ENCODE measurements around the gene IFITM10. TPM values are rescaled to one million over a fixed set of nuclear protein-coding genes. Genes with fewer than 3 reads are reported as not detected.

Gene IFITM10
- 0.26 and 0.50 TPM in 2 replicates for total RNA-seq
- 0.05 and 0.15 TPM in 2 replicates for polyA plus RNA-seq
- polyA plus RNA-seq (2012), result 0.16 and 0.69 TPM in 2 replicates
- polyA minus RNA-seq (ENCODE audit: low replicate concordance), result not detected in 2 replicates

- Histone ChIP-seq H3K9me3 (ENCODE audit: control insufficient read depth, insufficient read depth, low read depth, low read length) (no peaks in the 10 kb centered on the region), H3K27me3 (ENCODE audit: control insufficient read depth, insufficient read depth, low read length) (peaks cover 2% of the 10 kb centered on the region), H2AFZ (ENCODE audit: low read length) (no peak within 1 kb of the TSS), H3K4me3 (replicated peaks in 1 of 4; ENCODE audit: control extremely low read depth in 1 of 4, insufficient read depth in 1 of 4, low read depth in 3 of 4, low read length in 4 of 4) (peak within 1 kb of the TSS in 1 of 4 experiments; percentile 41), H3K4me1 (ENCODE audit: control insufficient read depth, extremely low read depth, insufficient read depth, low read length) (peaks cover 17% of the 10 kb centered on the region), H3K4me2 (ENCODE audit: extremely low read depth, insufficient read depth, low read length) (no peak within 1 kb of the TSS), H3K9ac (ENCODE audit: insufficient read depth, low read length) (peak within 1 kb of the TSS; percentile 7), H4K20me1 (ENCODE audit: control insufficient read depth, extremely low read depth, insufficient read depth, low read length) (no peaks in the 10 kb centered on the region), H3K27ac (ENCODE audit: insufficient read depth, low read length) (peak within 1 kb of the TSS; percentile 7), H3K79me2 (ENCODE audit: control insufficient read depth, insufficient read depth, low read length) (no peaks in the 10 kb centered on the region), H3K36me3 (ENCODE audit: control insufficient read depth, insufficient read depth, low read length) (peaks cover 8% of the 10 kb centered on the region)
- DNase-seq (ENCODE audit: low read depth in 2 of 2), result no peak
- TF ChIP-seq CTCF (conservative IDR thresholded peaks at IDR 0.05 in 1 of 2, IDR thresholded peaks at IDR 0.05 in 1 of 2; ENCODE audit: low read depth in 1 of 2, low read length in 2 of 2) (no peak), EZH2 (IDR thresholded peaks at IDR 0.05; ENCODE audit: low read length, missing control alignments) (no peak)
Measured at GRCh38 chr11:1750481-1750839, at the start of gene IFITM10. IFITM10 (minus strand) TSS chr11:1750595; CDS start chr11:1750442, 153 bp downstream.

GRCh38 chr11:1797391-1798125 lies 47.2 kb upstream of the IFITM10 start:
- Histone ChIP-seq H3K79me2 (ENCODE audit: control insufficient read depth, insufficient read depth, low read length) (no peaks in the 10 kb centered on the region), H3K9ac (ENCODE audit: insufficient read depth, low read length) (no peak overlapping the region), H3K36me3 (ENCODE audit: control insufficient read depth, insufficient read depth, low read length) (no peaks in the 10 kb centered on the region), H3K4me1 (ENCODE audit: control insufficient read depth, extremely low read depth, insufficient read depth, low read length) (no peaks in the 10 kb centered on the region), H3K4me3 (replicated peaks in 1 of 4; ENCODE audit: control extremely low read depth in 1 of 4, insufficient read depth in 1 of 4, low read depth in 3 of 4, low read length in 4 of 4) (no peak overlapping the region), H3K27ac (ENCODE audit: insufficient read depth, low read length) (no peak overlapping the region), H4K20me1 (ENCODE audit: control insufficient read depth, extremely low read depth, insufficient read depth, low read length) (no peaks in the 10 kb centered on the region), H3K4me2 (ENCODE audit: extremely low read depth, insufficient read depth, low read length) (no peak overlapping the region), H3K9me3 (ENCODE audit: control insufficient read depth, insufficient read depth, low read depth, low read length) (no peaks in the 10 kb centered on the region), H2AFZ (ENCODE audit: low read length) (no peak overlapping the region), H3K27me3 (ENCODE audit: control insufficient read depth, insufficient read depth, low read length) (peaks cover 9% of the 10 kb centered on the region)
- no peak for DNase-seq (ENCODE audit: low read depth in 2 of 2)
- TF ChIP-seq EZH2 (IDR thresholded peaks at IDR 0.05; ENCODE audit: low read length, missing control alignments), result no peak
- TF ChIP-seq CTCF (conservative IDR thresholded peaks at IDR 0.05 in 1 of 2, IDR thresholded peaks at IDR 0.05 in 1 of 2; ENCODE audit: low read depth in 1 of 2, low read length in 2 of 2), result no peak

- no peaks in the 10 kb centered on the region for H3K4me1 ChIP-seq (ENCODE audit: control insufficient read depth, extremely low read depth, insufficient read depth, low read length)
- no peak overlapping the region for H2AFZ ChIP-seq (ENCODE audit: low read length)
- H3K27ac ChIP-seq (ENCODE audit: insufficient read depth, low read length), result no peak overlapping the region
- H3K36me3 ChIP-seq (ENCODE audit: control insufficient read depth, insufficient read depth, low read length), result no peaks in the 10 kb centered on the region
- no peaks in the 10 kb centered on the region for H3K9me3 ChIP-seq (ENCODE audit: control insufficient read depth, insufficient read depth, low read depth, low read length)
- H4K20me1 ChIP-seq (ENCODE audit: control insufficient read depth, extremely low read depth, insufficient read depth, low read length), result no peaks in the 10 kb centered on the region
- no peak overlapping the region for H3K4me3 ChIP-seq (replicated peaks in 1 of 4; ENCODE audit: control extremely low read depth in 1 of 4, insufficient read depth in 1 of 4, low read depth in 3 of 4, low read length in 4 of 4)
- no peak overlapping the region for H3K9ac ChIP-seq (ENCODE audit: insufficient read depth, low read length)
- H3K27me3 ChIP-seq (ENCODE audit: control insufficient read depth, insufficient read depth, low read length), result peaks cover 9% of the 10 kb centered on the region
- H3K4me2 ChIP-seq (ENCODE audit: extremely low read depth, insufficient read depth, low read length), result no peak overlapping the region
- no peaks in the 10 kb centered on the region for H3K79me2 ChIP-seq (ENCODE audit: control insufficient read depth, insufficient read depth, low read length)
- TF ChIP-seq CTCF (conservative IDR thresholded peaks at IDR 0.05 in 1 of 2, IDR thresholded peaks at IDR 0.05 in 1 of 2; ENCODE audit: low read depth in 1 of 2, low read length in 2 of 2) (no peak), EZH2 (IDR thresholded peaks at IDR 0.05; ENCODE audit: low read length, missing control alignments) (no peak)
- no peak for DNase-seq (ENCODE audit: low read depth in 2 of 2)
Measured at GRCh38 chr11:1796413-1797011, 46.1 kb upstream of the IFITM10 start.

Data from fibroblast of lung (primary cell).